GM15510 (cell line): ENCODE results near the gene WNK1.

Source experiments
- POLR2A ChIP-seq: IDR thresholded peaks from 3 replicates; pipeline ENCODE4 v1.6.1; 2011; ENCODE audit warnings: borderline replicate concordance; ENCODE audit not compliant: insufficient read length; ENCODE audit errors: extremely low read depth

The WNK1 gene

DNA sequence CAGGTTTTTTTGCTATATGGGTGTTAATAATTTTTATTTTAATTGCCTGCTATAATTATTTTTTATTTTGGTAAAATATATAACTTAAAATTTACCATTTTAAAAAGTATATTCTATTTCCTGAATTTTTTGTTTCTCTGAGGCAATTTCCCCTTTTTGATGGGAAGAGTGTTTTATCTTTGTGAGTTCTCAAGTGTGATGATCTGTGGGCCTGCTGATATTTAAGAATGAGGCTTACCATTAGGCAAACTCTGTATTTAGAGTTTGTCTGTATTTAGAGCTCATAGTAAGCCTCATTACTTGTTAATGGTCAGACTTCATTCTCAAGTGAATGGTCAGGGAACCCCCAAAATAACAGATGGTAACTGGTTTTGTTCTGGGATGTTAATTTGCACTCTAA, 48.0 kb downstream of the WNK1 start:
- TF ChIP-seq POLR2A: no peak

DNA sequence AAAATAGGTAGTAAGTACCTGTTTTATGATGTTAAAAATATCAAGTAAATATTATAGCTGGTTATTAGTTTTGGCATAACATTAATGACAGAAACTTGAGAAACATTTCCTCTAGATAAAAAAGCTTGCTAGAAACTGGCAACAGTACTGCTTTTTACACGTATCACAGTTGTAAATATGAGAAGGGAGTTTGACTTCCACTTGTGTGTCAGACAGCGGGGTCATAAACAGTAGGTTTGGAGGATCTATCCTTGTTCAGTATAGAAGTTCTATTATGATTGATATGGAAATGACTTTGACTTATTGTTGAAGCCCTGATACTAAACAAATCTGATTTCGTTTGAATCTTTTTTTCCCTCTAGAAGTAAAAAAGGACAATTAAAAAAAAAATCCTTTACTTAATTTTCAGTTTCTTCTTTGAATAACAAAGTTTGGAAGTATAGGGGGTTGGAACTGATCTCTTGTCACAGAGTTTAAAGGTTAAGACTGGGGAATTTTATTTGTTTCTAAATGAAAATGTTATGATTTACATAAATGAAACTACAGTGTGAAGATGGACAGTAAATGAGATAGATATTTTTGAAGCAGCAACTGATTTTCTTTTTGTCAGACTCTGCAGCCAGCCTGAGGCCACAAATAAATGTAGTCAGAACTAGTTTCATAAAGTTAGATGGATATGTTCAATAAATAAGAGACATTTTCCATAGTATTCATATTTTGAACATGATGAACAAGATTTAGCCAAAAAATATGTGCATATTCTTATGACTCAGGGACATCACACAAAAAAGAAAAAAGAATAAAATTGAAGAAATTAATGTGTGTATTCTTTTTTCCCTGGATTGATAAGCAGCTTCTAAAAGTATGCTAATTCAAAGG, 50.1 kb downstream of the WNK1 start:
- TF ChIP-seq POLR2A: no peak

DNA sequence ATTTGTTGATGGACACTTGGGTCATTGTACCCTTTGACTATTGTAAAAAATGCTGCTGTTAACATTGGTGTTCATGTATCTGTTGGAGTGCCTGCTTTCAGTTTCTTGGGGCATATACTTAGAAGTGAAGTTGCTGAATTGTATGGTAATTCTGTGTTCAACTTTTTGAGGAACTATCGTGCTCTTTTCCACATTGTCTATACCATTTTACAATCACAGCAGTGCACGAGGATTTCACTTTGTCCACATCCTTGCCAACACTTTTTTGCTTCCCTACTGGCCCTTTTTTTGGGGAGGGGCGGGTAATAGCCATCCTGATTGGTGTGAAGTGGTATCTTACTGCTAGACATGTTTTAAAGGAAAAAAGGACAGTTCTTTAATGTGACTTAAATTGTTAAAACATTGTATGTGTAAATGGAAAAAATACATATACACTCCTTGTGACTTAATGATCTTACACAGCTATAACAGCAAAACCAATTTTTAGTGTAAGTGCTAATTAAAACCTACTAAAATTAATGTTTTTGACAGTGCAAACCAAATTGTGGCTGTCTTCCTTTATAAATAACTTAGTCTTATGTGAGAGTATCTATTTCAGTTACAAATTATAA, 52.7 kb downstream of the WNK1 start:
- no peak for TF ChIP-seq POLR2A

DNA sequence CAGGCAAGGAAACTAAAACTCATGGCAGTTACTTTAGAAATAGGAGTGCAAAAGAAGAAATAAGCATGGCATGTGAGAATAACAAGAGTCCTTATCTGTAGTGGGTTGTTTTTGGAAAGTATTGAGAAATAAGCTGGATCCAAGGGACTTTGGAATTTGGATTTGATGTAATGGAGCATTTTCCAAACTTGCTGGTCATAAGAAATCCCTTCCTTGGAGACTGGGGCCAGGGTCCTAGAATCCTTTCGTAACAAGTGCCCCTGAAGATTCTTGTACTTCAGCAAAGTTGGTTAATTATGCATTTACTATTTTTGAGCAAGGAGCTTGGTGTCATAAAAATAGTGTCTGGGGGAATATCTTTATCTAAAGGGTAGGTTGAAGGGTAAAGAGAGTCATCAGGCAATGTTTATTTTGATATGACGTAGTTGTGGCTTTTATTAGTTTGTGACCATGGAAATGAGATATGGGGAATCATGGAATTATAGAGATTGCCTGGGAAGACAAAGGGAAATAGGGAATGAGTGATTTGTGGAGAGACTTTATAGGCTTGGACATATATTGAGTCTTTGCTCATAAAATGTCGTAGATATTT, 53.9 kb downstream of the WNK1 start:
- no peak for TF ChIP-seq POLR2A

GRCh38 chr12:807041-807735, 54.8 kb downstream of the WNK1 start:
- TF ChIP-seq POLR2A: no peak

DNA sequence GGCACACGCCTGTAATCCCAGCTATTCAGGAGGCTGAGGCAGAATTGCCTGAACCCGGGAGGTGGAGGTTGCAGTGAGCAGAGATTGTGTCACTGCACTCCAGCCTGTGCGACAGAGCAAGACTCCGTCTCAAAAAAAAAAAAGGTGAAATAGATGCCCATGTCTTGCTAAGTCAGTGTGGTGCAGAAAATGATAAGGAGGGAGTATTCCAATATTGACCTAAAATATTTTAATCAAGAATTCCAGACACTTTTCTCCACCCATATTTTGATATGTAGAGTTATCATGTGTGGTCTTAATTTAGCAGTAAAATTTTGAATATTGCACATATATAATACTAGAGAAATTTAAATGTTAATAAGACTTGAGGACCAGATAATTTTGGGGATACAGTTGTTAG, 57.7 kb downstream of the WNK1 start:
- TF ChIP-seq POLR2A: no peak

DNA sequence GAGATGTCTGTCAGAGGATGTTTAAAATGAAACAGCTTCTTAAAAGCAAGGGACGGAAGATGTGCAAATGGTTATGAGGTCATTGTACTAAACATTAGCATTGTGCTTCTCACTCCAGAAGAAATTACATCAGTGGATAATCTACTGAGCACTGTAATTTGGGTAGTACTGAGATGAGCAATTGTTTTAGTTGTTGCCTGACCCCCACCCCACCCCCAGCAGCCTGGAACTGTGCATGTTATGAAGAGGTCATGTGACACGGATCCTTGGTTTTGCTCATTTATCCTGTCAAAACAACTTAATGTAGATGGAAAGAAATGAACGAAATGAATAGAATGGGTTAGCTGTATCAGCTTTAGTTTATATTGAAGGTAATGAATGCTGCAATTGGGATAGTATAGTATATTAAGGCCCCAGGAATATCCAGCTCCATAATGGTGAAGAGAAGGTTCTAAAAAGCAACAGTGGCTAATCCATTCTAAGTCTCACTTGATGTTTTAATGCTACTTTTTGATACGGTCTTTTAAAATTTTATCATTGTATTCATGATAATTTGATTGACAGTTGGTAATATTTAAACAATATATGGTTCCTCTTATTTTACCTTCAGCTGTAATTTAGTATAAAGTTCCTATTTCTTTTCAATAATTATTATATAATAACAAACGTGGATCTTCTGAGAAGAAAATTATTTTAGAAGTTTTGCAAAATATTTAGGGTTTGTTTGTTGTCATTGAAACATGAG, 58.5 kb downstream of the WNK1 start:
- TF ChIP-seq POLR2A: no peak

- TF ChIP-seq POLR2A: no peak
Observed at GRCh38 chr12:812950-813349, 60.6 kb downstream of the WNK1 start.

- no peak for TF ChIP-seq POLR2A
Observed at GRCh38 chr12:817941-818600, 65.7 kb downstream of the WNK1 start.

DNA sequence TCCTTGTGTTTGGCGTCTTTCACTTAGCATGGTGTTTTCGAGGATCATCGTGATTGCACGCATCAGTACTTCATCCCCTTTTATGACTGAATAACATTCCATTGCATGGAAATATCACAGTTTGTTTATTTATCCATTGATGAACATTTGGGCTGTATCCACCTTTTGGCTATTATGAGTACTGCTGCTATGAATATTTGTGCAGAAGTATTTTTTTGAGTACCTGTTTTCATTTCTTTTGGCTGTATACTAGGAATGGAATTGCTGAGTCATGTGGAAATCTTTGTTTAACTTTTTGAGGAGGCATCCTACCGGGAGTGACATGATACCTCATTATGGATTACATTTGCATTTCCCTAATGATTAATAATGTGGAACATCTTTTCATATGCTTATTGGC, 66.4 kb downstream of the WNK1 start:
- no peak for TF ChIP-seq POLR2A

DNA sequence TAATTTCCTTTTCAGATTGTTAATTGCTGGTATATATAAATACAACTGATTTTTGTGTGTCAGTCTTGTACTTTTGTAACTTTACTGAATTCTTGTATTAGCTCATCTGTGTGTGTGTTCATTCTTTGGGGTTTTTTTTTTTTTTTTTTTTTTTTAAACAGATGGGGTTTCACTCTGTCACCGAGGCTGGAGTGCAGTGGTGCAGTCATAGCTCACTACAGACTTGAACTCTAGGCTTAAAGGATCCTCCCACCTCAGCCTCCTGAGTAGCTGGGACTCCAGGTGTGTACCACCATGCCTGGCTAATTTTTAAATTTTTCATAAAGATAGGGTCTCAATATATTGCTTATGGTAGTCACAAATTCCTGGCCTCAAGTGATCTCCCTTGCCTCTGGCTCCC, 68.0 kb downstream of the WNK1 start:
- TF ChIP-seq POLR2A: no peak

GRCh38 chr12:823028-823698, 70.8 kb downstream of the WNK1 start:
- TF ChIP-seq POLR2A: no peak

DNA sequence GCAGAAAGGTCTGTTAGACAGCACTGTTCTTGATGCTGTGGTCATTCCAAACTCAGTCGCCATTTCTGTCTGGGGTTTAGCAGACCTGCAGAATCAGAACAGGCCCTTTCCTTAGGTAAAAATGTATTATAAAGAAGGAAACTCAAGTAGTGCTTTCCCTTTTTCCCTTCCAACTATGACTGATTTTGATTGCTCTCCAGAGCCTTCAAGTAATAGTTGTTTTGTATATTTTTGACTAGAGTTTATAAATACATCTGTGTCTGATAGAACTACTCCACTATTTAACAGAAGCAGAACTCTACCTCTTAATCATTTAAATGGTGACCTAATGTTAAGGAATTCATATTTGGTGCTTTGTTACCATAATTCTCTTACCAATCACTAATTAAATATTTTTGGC, 74.0 kb downstream of the WNK1 start:
- no peak for TF ChIP-seq POLR2A
